Stimulated activated CD4-positive, alpha-beta T cell treated with anti-CD3 and anti-CD28 coated beads, Interleukin-15, amount 100 ng/mL, for 48 hours (primary cell): ENCODE data around the gene PRICKLE3.
"Not testable (repeated sequence)": the region's sequence is repeated elsewhere in the genome, so short reads cannot be mapped to it uniquely, and the experiment has no call there.

Source experiments
- DNase-seq, 2 donors: peaks; one replicate each; pipeline ENCODE4 v3.0.0-alpha.2; 2020; ENCODE audit warnings: low read depth in 2 of 2

Gene PRICKLE3

GRCh38 chrX:49179358-49179757 lies 6.8 kb downstream of the PRICKLE3 start:
- no peak for DNase-seq

DNA sequence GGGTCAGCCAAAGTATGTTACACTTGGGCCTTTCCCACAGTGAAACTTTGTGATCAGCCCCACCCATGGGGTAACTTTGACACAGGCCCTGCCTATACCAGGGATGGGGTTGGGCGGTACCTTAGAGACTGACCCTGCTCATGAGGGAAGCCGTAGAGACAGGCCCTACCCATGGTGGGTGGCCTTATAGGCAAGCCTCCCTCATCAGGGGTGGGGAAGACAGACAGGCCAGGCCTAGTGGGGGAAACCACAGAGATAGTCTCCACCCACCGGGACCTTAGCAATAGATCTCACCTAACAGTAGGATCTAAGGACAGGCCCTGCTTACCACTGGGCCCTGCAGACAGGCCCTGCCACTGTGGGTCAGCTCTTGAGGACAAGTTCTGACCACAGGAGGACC lies 7.6 kb downstream of the PRICKLE3 start:
- no peak for DNase-seq

DNA sequence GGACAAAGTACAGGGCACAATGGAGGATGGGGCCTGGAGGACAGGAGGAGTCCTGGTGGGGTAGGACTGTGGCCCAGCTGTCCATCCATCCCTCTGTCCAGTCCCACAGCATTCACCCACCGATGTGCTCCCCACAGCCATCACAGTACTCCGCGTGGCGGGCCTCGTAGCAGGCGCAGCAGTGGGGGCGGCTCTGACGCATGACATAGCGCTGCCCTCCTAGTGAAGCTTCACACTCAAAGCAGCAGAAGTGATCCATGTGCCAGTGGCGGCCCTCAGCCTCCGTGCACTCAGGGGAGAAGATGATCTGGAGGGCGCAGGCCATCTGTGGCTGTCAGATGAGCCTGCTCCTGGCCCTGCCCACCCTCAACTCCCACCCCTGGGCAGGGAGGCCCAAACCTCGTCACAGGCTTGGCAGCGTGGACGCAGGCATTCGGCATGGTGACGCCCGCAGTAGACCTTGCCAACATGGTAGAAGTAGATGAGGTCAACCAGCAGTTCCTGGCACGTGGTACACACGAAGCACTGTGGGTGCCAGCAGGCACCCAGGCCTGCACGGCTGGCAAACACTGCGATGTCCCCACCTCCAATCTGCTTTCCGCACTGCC lies 8.2 kb downstream of the PRICKLE3 start:
- DNase-seq = no peak

DNA sequence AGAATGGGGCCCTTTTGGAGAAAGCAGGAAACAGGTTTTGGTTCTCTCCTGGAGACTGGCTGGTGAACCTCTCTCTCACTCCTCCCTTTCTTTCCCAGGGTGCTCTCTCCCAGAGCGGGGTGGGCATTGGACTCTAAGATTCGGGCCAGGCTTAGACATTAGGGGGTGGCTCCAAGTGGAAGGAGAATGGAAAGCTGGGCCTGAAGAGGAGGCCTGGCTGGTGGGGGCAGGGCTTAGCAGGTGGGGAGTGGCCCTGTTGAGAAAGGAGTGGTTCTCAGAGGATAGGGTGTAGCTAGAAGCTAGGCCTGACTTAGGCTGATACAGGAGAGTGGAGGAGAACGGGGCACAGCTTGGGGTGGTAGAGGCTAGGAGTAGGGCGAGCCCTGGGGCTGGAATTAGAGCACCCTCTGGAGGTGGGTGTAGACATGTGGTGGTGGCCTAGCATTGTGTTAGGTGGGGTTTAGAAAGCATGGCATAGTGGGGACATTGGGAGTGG lies 8.8 kb downstream of the PRICKLE3 start:
- no peak for DNase-seq

- DNase-seq = no peak
Measured at GRCh38 chrX:49176421-49177326, 9.5 kb downstream of the PRICKLE3 start.

DNA sequence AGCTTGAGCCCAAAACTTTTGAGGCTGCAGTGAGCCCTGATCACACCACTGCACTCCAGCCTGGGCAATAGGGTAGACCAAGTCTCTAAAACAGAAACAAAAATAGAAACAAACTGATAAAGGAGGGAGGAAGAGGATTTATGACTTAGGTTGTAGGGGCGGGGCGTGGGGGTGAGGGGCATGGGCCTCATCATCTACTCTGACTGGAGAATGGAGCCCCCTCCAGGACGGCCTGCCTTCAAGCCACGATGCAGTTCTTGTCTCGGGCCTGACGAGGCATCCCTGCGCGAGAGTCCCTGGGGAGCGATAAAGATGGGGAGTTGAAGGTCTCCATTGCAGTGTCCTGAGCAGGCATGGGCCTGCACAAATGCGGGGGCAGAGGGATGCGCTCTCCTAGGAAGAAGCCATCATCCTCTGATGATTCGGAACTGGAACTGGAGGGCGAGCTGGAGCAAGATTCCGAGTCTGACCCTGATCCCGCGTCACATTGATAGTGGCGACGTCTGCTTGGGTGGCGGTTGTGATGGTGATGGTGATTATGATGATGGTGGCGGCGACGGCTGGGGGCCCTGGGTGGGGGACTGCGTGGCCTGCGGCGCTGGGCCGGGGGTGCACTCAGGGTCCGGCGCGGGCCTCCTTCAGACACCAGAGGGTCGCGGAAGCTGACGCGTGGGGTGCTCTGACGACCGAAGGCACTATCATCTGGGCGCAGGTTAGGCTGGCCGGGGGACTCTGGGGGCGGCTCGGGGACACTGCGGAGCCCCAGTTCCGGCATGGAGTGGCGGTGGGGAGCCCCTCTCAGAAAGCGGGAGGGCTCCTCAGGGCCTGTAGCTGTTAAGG lies 10.5 kb downstream of the PRICKLE3 start:
- no peak for DNase-seq

- DNase-seq = no peak
Measured at GRCh38 chrX:49174723-49175122, 11.4 kb downstream of the PRICKLE3 start.

DNA sequence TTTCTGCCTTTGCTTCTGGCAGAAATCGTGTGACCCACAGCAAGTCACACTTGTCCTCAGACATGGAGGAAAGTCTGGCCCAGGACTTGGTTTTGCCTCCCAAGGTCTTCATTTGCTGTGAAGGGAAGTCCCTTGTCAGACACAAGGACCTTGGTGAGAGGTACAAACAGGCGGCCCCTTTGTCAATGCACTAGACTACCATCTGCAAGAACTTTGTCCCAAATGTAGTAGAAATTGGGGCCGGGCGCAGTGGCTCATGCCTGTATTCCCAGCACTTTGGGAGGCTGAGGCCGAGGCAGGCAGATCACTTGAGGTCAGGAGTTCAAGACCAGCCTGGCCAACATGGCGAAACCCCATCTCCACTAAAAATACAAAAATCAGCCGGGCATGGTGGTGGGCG lies 12.6 kb downstream of the PRICKLE3 start:
- DNase-seq = not testable (repeated sequence)

GRCh38 chrX:49172280-49172780 lies 13.8 kb downstream of the PRICKLE3 start:
- DNase-seq = peak; percentile 50 to 56

DNA sequence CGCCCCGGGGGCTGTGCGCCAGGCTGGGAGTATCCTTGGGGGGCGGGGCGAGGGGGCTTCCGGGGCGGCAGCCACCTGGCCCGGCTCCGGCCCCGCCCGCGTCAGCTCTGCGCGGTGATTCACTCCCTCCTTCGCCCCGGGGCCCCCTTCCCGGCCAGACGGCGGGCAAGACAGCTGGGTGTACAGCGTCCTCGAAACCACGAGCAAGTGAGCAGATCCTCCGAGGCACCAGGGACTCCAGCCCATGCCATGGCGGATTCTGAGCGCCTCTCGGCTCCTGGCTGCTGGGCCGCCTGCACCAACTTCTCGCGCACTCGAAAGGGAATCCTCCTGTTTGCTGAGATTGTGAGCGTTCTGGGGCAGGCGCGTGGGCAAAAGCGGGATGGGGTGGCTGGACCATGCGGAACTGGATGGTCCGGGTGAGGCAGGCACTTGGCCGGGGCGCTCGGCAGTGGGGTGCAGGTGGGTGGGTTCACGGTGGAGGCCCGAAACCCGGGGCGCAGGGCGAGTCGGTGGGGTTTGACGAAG lies 14.4 kb downstream of the PRICKLE3 start, which contains the start of gene PLP2:
Gene PLP2, plus strand, starts transcription at position 147 of the 528 bp plus-strand sequence. Its CDS starts 103 bp downstream, at position 250.
- peak; percentile 55 to 72 for DNase-seq

GRCh38 chrX:49167740-49168108 lies 18.4 kb downstream of the PRICKLE3 start:
- DNase-seq = no peak

GRCh38 chrX:49166914-49167739 lies 19.0 kb downstream of the PRICKLE3 start:
- peak; percentile 42 to 50 for DNase-seq

DNA sequence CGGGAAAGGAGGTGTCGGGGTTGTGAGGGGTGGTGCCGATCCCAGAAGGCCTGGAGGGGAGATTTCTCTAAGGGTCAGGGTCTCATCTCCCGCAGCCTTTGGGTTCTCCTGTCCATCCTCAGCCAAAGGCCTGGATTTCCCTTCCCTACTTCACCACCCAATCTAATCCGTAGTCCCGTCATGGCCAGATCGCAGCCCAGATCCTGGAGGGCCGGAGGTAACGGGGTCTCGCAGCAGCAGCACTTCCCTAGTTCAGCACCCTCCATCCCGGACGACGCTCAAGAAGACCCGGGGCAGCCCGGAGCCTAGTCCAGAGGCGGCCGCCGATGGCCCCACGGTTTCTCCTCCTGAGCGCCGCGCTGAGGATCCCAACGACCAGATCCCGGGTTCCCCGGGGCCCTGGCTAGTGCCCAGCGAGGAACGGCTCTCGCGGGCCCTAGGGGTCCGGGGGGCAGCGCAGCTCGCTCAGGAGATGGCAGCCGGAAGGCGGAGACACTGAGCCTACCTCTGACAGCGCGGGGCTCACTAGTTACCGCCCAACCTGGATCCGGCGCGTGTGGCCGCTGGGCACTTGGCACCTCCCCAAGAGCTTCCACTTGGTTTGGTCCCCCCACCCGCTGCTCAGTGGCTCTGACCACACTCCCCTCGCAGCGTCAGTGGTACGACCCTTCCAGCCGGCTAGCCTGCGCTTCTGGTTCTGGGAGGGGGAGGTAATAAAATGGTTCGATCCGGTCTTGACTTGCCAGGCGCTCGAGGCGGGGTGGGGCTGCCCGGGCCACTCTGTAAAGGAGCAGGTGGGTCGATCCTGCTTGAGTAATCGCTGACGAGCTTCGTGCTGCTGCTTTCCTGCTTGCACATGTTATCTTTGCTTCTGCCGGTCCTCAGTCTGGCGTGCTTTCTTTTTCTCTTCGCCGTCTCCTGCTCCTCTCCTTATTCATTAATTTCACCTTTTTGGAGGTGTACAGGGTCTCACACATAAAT lies 20.0 kb downstream of the PRICKLE3 start:
- peak; percentile 54 to 68 for DNase-seq

GRCh38 chrX:49164589-49165360 lies 21.4 kb downstream of the PRICKLE3 start:
- no peak for DNase-seq

DNA sequence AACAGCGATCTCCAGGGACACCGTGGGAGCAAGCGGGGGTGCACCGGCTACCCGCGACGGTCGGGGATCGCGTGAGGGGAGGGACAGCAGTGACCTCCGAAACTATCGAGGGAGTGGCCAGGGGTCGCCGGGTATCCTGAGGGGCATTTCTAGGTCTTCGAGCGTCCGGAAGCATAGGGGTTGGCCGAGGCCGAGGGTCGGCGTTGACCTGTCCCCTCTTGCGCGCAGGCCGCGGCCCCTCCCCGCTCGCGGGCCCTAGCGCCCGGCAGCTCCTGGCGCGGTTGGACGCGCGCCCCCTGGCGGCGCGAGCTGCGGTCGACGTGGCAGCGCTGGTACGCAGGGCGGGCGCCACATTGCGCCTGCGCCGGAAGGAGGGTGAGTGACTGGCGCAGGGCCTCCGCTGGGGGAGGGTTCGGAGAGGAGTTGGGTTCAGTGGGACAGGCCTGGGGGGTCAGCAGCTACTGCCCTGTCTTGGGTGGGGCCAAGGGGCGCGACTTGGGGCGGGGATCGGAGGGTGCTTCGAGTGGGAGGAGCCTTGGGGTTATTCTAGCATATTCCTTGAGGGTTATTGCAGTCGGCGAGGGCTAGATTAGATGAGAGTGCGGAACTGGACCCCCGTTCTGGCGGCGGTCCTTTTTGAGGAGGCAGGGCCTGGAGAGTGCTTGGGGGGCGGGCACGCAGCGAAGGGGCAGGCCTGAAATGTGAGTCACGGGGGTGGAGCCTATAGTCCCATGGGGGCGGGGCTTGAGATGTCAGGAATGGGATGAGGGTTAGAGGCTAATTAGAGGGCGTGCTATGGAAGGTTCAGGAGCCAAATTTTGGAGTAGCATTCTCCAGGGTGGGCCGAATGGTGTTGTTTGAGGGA lies 22.4 kb downstream of the PRICKLE3 start:
- DNase-seq = peak; percentile 56 to 67

GRCh38 chrX:49162620-49163019 lies 23.6 kb downstream of the PRICKLE3 start, which contains the start of gene MAGIX:
MAGIX (plus strand) TSS chrX:49162758; CDS start chrX:49162890, 132 bp downstream.
- DNase-seq = no peak

DNA sequence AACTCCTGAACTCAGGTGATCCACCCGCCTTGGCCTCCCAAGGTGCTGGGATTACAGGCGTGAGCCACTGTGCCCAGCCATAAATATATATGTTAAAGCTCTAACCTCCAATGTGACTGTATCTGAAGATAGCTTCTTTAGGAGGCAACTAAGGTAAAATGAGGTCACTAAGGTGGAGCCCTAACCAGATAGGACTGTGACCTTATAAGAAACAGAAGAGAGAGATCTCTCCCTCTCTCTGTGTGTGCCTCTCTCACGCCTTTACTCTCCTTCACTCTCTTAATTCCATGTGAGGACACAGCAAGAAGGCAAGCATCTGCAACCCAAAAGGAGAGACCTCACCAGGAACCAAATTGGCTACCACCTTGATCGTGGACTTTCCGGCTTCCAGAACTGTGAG lies 24.5 kb downstream of the PRICKLE3 start:
- DNase-seq = no peak

- DNase-seq = no peak
Measured at GRCh38 chrX:49160908-49161307, 25.3 kb downstream of the PRICKLE3 start.
